Suprapubic skin (tissue), 2 donors: ENCODE results near the gene GJB3.

Source experiments
- EP300 ChIP-seq: sonication (generic); formaldehyde crosslinking; IDR thresholded peaks from one replicate; pipeline ENCODE4 v1.6.1; 2017; ENCODE audit warnings: antibody characterized with exemption
- POLR2A ChIP-seq, 2 donors: fragments of 450-650 bp; IDR thresholded peaks; one replicate each; pipeline ENCODE4 v1.6.1; 2017; ENCODE audit warnings: antibody characterized with exemption in 2 of 2, mild to moderate bottlenecking in 2 of 2, moderate library complexity in 2 of 2

DNA sequence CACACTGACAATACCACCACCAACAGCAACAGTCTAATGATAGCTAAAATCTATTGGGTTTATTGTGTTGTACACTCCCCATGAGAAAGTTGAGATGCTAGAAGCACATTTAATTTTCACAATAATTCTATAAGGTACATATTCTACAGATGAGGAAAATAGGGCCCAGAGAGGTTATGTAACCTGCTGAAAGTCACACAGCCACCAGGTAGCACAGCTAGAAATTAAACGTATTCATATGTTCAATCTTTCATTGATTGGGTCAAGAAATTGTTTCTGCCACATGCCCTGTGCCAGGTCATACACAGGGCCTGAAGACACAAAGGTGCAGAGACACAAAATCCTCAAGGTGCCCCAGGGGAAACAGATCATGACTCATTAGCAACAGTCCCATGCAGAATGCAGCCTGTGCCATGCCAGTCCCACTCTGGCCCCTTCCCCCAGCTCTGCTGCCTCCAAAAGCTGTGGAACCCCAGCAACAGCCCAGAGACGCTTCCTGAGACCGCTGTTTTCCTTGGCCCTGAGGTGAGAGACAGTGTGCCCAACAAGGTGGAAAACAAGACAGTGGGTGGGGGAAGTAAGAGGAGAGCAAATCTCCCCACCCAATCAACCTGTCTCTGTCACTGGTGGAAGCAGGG, 43.9 kb downstream of the GJB3 start:
- no peak for TF ChIP-seq EP300
- TF ChIP-seq POLR2A (IDR thresholded peaks at IDR 0.05) = no peak
